Trophoblast cell (in vitro differentiated cells and primary cell): ENCODE results near the gene LRP5.
"Not testable (repeated sequence)": the region's sequence is repeated elsewhere in the genome, so short reads cannot be mapped to it uniquely, and the experiment has no call there.

ENCODE experiments used
- DNase-seq, 2 donors: peaks; one replicate each; pipeline ENCODE4 v3.0.0-alpha.2; 2016
- H2AFZ ChIP-seq: 2 replicates; pipeline ENCODE4 v1.6.1; 2013; ENCODE audit warnings: low read length, moderate library complexity, mild to moderate bottlenecking; ENCODE audit not compliant: insufficient read depth, poor library complexity
- H2AK5ac ChIP-seq: 2 replicates; pipeline ENCODE4 v1.6.1; 2013; ENCODE audit warnings: mild to moderate bottlenecking, low read length
- H2BK120ac ChIP-seq: 2 replicates; pipeline ENCODE4 v1.6.1; 2013; ENCODE audit warnings: low read length, mild to moderate bottlenecking, moderate library complexity; ENCODE audit not compliant: insufficient read depth, poor library complexity
- H2BK12ac ChIP-seq: 2 replicates; pipeline ENCODE4 v1.6.1; 2013; ENCODE audit warnings: mild to moderate bottlenecking, low read length, moderate library complexity
- H2BK5ac ChIP-seq: 2 replicates; pipeline ENCODE4 v1.6.1; 2013; ENCODE audit warnings: low read length, low read depth, moderate library complexity, mild to moderate bottlenecking; ENCODE audit not compliant: poor library complexity
- H3K14ac ChIP-seq: 2 replicates; pipeline ENCODE4 v1.6.1; 2013; ENCODE audit warnings: mild to moderate bottlenecking, low read length
- H3K18ac ChIP-seq: 2 replicates; pipeline ENCODE4 v1.6.1; 2013; ENCODE audit warnings: mild to moderate bottlenecking, low read length
- H3K23ac ChIP-seq: 2 replicates; pipeline ENCODE4 v1.6.1; 2013; ENCODE audit warnings: low read length
- H3K27ac ChIP-seq: 2 replicates; pipeline ENCODE4 v1.5.1; 2013; ENCODE audit warnings: low read depth, mild to moderate bottlenecking, inconsistent platforms, low read length, moderate library complexity
- H3K27me3 ChIP-seq: 2 replicates; pipeline ENCODE4 v1.6.1; 2013; ENCODE audit warnings: inconsistent platforms, mild to moderate bottlenecking, low read length, moderate library complexity; ENCODE audit not compliant: insufficient read depth
- H3K36me3 ChIP-seq, 2 experiments: 1 replicate in 1 of 2; 2 replicates in 1 of 2; pipeline ENCODE4 v1.6.1; 2013; ENCODE audit warnings: low read length in 2 of 2, mild to moderate bottlenecking in 2 of 2, moderate library complexity in 1 of 2; ENCODE audit not compliant: insufficient read depth in 2 of 2, control insufficient read depth in 1 of 2
- H3K4ac ChIP-seq: 2 replicates; pipeline ENCODE4 v1.6.1; 2013; ENCODE audit warnings: low read depth, mild to moderate bottlenecking, low read length, moderate library complexity
- H3K4me1 ChIP-seq, 2 experiments: 1 replicate in 1 of 2; 2 replicates in 1 of 2; pipeline ENCODE4 v1.6.1; 2013; ENCODE audit warnings: low read length in 2 of 2, mild to moderate bottlenecking in 2 of 2, moderate library complexity in 1 of 2; ENCODE audit not compliant: insufficient read depth in 2 of 2, control insufficient read depth in 1 of 2
- H3K4me2 ChIP-seq: 2 replicates; pipeline ENCODE4 v1.6.1; 2013; ENCODE audit warnings: inconsistent platforms, mild to moderate bottlenecking, low read length, moderate library complexity
- H3K4me3 ChIP-seq: 2 replicates; pipeline ENCODE4 v1.5.1; 2013; ENCODE audit warnings: mild to moderate bottlenecking, low read depth, low read length, inconsistent platforms
- H3K79me1 ChIP-seq: one replicate; pipeline ENCODE4 v1.6.1; 2013; ENCODE audit warnings: low read length
- H3K79me2 ChIP-seq: 2 replicates; pipeline ENCODE4 v1.6.1; 2013; ENCODE audit warnings: low read length, mild to moderate bottlenecking; ENCODE audit not compliant: control insufficient read depth, insufficient read depth, poor library complexity
- H3K9ac ChIP-seq: 2 replicates; pipeline ENCODE4 v1.6.1; 2013; ENCODE audit warnings: mild to moderate bottlenecking, low read length
- H3K9me3 ChIP-seq: 2 replicates; pipeline ENCODE4 v1.6.1; 2013; ENCODE audit warnings: low read depth, mild to moderate bottlenecking, control low read depth, inconsistent platforms, low read length; ENCODE audit not compliant: insufficient read depth
- H4K12ac ChIP-seq: 2 replicates; pipeline ENCODE4 v1.6.1; 2013; ENCODE audit warnings: low read depth, mild to moderate bottlenecking, low read length, moderate library complexity
- H4K8ac ChIP-seq: 2 replicates; pipeline ENCODE4 v1.6.1; 2013; ENCODE audit warnings: low read depth, mild to moderate bottlenecking, low read length, moderate library complexity
- H4K91ac ChIP-seq: one replicate; pipeline ENCODE4 v1.6.1; 2013; ENCODE audit warnings: low read depth, mild to moderate bottlenecking, low read length, moderate library complexity
- WGBS: extraction: QIAGEN DNeasy Blood & Tissue Kit; methylation state at CpG from one replicate; pipeline ENCODE4 v1.1.7; 2013; ENCODE audit warnings: missing lambda C conversion rate; ENCODE audit not compliant: insufficient read length, insufficient coverage; ENCODE audit errors: extremely low coverage; 5-methylcytosine and 5-hydroxymethylcytosine counted together

LRP5 gene

GRCh38 chr11:68447015-68447801, 134.8 kb downstream of the LRP5 start:
- H4K8ac ChIP-seq = no peak overlapping the region
- H3K27ac ChIP-seq = no peak overlapping the region
- no peaks in the 10 kb centered on the region for H3K4me1 ChIP-seq
- no peak overlapping the region for H3K14ac ChIP-seq
- no peaks in the 10 kb centered on the region for H3K27me3 ChIP-seq
- H3K18ac ChIP-seq = no peak overlapping the region
- H2AK5ac ChIP-seq = no peak overlapping the region
- H2BK120ac ChIP-seq = no peak overlapping the region
- no peak overlapping the region for H3K4me3 ChIP-seq
- H3K79me1 ChIP-seq = no peaks in the 10 kb centered on the region
- WGBS = no CpG with 5 or more reads among the region's 25 CpGs
- H4K12ac ChIP-seq = no peak overlapping the region
- no peak overlapping the region for H3K23ac ChIP-seq
- H2AFZ ChIP-seq = no peak overlapping the region
- H4K91ac ChIP-seq = no peak overlapping the region
- H3K9ac ChIP-seq = no peak overlapping the region
- no peak overlapping the region for H2BK12ac ChIP-seq
- peaks cover 8 to 13% of the 10 kb centered on the region in 2 experiments for H3K36me3 ChIP-seq
- H3K9me3 ChIP-seq = peaks cover 2% of the 10 kb centered on the region
- DNase-seq = peak; percentile 62 to 86
- H3K79me2 ChIP-seq = no peaks in the 10 kb centered on the region
- H2BK5ac ChIP-seq = no peak overlapping the region
- H3K4ac ChIP-seq = no peak overlapping the region
- no peak overlapping the region for H3K4me2 ChIP-seq

GRCh38 chr11:68447914-68448313, 135.5 kb downstream of the LRP5 start:
- H4K8ac ChIP-seq, H3K4me3 ChIP-seq, H3K4me2 ChIP-seq, H3K14ac ChIP-seq, H2AK5ac ChIP-seq, H3K18ac ChIP-seq, H2BK120ac ChIP-seq, H4K12ac ChIP-seq, H3K23ac ChIP-seq, H3K9me3 ChIP-seq, H3K79me2 ChIP-seq, H4K91ac ChIP-seq, H2AFZ ChIP-seq, H3K9ac ChIP-seq, H3K79me1 ChIP-seq, H3K27me3 ChIP-seq, H2BK5ac ChIP-seq, H3K4ac ChIP-seq, DNase-seq, H3K27ac ChIP-seq, H3K4me1 ChIP-seq, H2BK12ac ChIP-seq: not testable (repeated sequence)
- WGBS = no CpG with 5 or more reads among the region's 6 CpGs
- peaks cover 5 to 13% of the 10 kb centered on the region in 2 experiments for H3K36me3 ChIP-seq

GRCh38 chr11:68448604-68449011, 136.2 kb downstream of the LRP5 start:
- Histone ChIP-seq H3K4ac (no peak overlapping the region), H3K4me1 (no peaks in the 10 kb centered on the region), H4K91ac (no peak overlapping the region), H3K36me3 (peaks cover 5 to 13% of the 10 kb centered on the region in 2 experiments), H2BK5ac (no peak overlapping the region), H3K23ac (no peak overlapping the region), H3K9ac (no peak overlapping the region), H3K79me2 (no peaks in the 10 kb centered on the region), H3K79me1 (no peaks in the 10 kb centered on the region), H3K14ac (no peak overlapping the region), H2BK12ac (no peak overlapping the region), H3K4me3 (no peak overlapping the region), H3K27me3 (no peaks in the 10 kb centered on the region), H4K12ac (no peak overlapping the region), H2BK120ac (no peak overlapping the region), H2AK5ac (no peak overlapping the region), H3K4me2 (no peak overlapping the region), H2AFZ (no peak overlapping the region), H3K18ac (no peak overlapping the region), H4K8ac (no peak overlapping the region), H3K9me3 (peaks cover 2% of the 10 kb centered on the region), H3K27ac (no peak overlapping the region)
- no peak for DNase-seq
- no CpG with 5 or more reads among the region's 25 CpGs for WGBS

GRCh38 chr11:68449951-68450350, 137.6 kb downstream of the LRP5 start:
- no peaks in the 10 kb centered on the region for H3K79me1 ChIP-seq
- no peak overlapping the region for H4K91ac ChIP-seq
- H2AK5ac ChIP-seq = no peak overlapping the region
- peaks cover 5 to 13% of the 10 kb centered on the region in 2 experiments for H3K36me3 ChIP-seq
- no peak overlapping the region for H2BK120ac ChIP-seq
- H3K18ac ChIP-seq = no peak overlapping the region
- H2BK5ac ChIP-seq = no peak overlapping the region
- H3K9me3 ChIP-seq = peaks cover 2% of the 10 kb centered on the region
- H3K4me3 ChIP-seq = no peak overlapping the region
- H2BK12ac ChIP-seq = no peak overlapping the region
- no peak overlapping the region for H3K4ac ChIP-seq
- H4K8ac ChIP-seq = no peak overlapping the region
- no CpG with 5 or more reads among the region's 11 CpGs for WGBS
- no peak overlapping the region for H3K23ac ChIP-seq
- H3K9ac ChIP-seq = no peak overlapping the region
- H3K4me2 ChIP-seq = no peak overlapping the region
- no peaks in the 10 kb centered on the region for H3K79me2 ChIP-seq
- no peak overlapping the region for H3K14ac ChIP-seq
- H3K4me1 ChIP-seq = no peaks in the 10 kb centered on the region
- no peaks in the 10 kb centered on the region for H3K27me3 ChIP-seq
- no peak for DNase-seq
- H3K27ac ChIP-seq = no peak overlapping the region
- H4K12ac ChIP-seq = no peak overlapping the region
- H2AFZ ChIP-seq = no peak overlapping the region
